ENCODE measurements around the gene TDO2.

DNA sequence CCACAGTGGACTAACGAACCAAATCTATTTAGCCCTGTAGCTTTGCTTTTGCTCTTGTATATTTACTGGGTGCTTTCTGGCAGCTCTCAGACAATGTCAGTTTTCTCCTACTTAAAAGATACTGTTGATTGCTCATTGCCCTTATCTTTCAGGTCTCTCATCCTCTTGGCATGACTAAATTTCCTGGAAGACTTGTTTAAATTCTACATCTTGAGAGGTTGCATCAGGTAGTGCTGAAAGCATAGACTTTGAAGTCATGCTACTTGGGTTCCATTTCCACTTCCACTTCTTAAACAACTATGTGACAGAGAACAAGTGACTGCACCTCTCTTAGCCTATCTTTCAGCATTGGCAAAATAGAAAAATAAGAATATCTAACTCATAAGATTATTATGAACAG lies 8.4 kb downstream of the TDO2 start:
- TF ChIP-seq TAF1 (IDR thresholded peaks at IDR 0.05; ENCODE audit: low read depth): no peak
- TF ChIP-seq CTCF (IDR thresholded peaks at IDR 0.05; ENCODE audit: poor library complexity, severe bottlenecking): no peak
- TF ChIP-seq REST (IDR thresholded peaks at IDR 0.05; ENCODE audit: borderline replicate concordance): no peak
- no peak for TF ChIP-seq POLR2AphosphoS5 (IDR thresholded peaks at IDR 0.05)
- TF ChIP-seq SMC3 (conservative IDR thresholded peaks at IDR 0.05; ENCODE audit: poor library complexity): no peak
- TF ChIP-seq EZH2 (IDR thresholded peaks at IDR 0.05; ENCODE audit: borderline replicate concordance, insufficient read depth, low read length, poor library complexity, severe bottlenecking): no peak
- TF ChIP-seq EP300 (conservative IDR thresholded peaks at IDR 0.05; ENCODE audit: poor library complexity, severe bottlenecking): no peak
- TF ChIP-seq MXI1 (conservative IDR thresholded peaks at IDR 0.05; ENCODE audit: poor library complexity, severe bottlenecking): no peak

All from neural cell (in vitro differentiated cells).